GM18508 (cell line): ENCODE results near the gene ZNF148.

Source experiments
- ATAC-seq: cut with Tn5 transposase; IDR thresholded peaks from one replicate; pipeline ENCODE4 v1.9.1; 2021; ENCODE audit warnings: moderate number of reproducible peaks; ENCODE audit not compliant: insufficient read depth, unreplicated experiment

The ZNF148 gene

DNA sequence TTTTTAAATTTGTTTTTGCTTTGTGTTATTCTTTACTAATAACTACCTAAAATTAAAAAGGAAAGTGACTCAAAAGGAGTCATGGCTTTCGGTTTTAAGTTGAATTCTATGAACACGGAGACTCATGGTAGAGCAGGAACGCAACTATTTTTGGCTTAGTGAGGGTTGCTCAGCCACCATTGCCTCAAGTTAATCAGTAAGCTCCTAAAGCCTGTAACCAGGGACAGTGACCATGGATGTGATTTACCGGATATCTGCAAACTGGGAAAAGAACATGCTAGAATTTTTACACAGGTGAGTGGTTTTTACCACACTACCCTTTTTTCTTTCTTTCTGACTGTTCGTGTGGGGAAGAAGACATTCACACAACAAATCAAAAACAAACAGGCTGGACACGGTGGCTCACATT, 174.4 kb downstream of the ZNF148 start:
- no peak for ATAC-seq

DNA sequence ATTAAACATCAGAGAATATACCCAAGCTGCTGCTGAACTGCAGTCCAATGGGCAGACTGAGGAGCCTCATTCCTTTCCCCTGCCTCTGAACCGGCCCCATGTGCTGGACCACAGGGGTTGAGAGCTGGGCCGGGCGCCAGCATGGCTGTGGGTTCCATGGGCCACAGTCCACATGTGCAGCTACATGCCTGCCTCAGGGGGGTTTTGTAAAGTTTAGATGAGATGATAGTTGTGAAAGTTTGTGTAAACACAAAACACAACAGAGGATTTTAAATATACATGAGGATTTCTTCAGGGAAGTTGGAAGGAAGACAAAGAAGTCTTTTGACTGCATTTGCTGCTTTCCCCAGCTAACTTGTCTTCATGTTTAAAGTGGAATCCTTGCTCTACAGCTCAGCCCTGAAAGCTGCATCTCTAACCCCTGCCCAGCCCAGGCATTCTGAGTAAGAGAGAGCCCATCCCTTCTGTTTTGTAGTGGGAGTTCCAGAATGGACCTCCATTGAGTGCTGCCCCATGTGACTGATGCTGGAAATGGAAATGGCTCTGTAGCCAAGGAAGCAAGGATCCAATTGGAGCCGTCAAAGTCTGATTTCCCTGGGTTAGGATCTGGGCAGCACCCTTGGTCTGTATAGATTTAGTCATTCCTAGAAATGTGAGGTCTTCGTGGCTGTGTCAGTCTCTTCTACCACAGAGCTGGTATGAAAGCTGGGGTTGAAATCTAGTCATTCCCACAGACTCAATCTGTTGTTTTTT, 180.1 kb downstream of the ZNF148 start:
- ATAC-seq, result no peak

DNA sequence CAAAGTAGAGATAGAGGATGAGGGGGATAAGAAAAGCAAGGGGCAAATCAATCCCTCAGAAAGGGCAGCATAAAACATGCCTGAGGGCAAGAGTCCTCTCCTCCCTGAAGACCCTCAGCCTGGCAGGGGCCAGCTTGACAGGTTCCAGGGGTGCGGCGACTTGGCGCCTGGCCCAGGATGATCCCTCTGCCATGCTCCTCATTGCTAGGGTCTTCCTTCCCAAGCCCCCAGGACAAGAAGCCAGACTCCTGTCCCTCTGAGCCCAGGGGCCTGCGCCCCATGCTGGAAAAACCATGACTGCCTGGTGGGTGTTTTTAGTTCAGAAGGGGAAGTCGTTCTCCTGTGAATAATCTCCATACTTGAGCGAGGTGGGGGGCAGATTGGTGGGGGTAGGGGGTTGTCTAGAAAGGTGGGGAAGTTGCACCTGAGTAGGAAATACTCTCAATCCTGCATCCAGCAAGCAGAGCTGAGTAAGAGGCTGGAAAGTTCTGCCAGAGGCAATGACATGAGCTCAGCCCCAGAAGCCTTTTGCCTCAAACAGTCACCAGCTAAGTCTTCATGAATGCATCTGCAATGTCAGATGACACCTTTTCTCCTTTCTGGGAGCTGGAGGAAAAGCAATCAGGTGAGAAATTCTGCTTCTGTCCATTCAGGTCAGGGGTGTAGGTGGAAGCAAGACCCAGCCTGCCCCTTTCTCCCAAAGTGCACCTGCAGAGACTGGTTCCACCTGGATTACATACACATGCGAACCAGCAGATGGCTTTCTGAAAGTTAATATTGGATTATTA, 180.9 kb downstream of the ZNF148 start:
- no peak for ATAC-seq

DNA sequence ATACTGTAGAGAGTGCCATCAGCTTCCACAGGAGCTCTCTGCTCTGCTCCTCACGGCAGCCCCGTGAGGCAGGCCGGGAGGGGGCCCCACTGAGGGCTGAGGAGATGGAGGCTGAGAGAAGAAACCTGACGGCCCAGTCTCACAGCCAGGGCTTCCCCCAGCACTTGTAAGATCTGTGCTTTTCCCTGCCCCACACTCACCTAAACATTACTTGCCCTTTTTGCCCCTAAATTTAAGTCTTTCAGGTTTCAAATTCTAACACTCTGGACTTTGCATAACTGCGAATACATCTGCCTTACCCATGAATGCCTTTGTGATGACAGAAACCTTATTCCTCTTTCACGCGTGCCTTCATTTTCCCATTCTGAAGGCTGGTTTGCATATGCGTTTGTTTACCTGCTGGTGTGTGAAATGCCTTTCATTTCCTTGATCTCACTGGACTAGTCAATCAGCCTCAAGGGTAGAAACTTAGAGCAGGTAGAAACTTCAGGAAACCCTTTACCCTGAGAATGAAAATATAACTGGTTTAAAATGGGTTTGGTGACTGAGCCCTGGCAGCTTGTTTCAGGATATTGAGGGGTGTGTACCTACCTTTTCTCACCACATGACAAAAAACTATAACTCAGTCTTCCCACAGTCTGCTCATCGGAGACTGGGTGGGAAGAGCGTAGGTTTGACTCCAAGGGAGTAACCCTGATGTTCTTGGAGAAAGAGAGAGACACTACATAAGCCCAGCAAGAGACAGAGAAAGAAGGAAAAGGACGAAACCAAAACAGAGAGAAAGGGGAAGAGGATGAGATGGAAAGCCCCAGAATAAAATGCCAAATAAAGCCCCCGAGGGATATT, 182.7 kb downstream of the ZNF148 start:
- ATAC-seq, result no peak

DNA sequence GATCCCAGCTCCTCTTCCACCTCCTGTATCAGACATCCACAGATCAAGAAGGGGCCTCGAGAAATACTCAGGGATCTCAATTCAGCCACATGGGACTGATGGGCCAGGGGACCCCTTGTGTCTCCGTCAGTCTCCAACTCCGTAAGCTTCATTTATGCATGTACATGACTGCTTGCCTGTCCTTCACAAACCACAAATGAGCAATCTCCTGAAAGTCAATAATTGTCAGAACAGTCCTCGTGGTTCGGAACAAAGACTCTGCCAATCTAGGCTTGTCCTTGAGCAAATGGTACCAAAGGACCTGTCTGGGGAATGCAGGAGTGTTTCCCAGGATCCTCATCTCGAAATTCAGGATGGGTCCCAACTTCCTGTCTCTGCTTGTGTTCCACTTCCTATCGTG, 183.4 kb downstream of the ZNF148 start:
- ATAC-seq, result no peak

DNA sequence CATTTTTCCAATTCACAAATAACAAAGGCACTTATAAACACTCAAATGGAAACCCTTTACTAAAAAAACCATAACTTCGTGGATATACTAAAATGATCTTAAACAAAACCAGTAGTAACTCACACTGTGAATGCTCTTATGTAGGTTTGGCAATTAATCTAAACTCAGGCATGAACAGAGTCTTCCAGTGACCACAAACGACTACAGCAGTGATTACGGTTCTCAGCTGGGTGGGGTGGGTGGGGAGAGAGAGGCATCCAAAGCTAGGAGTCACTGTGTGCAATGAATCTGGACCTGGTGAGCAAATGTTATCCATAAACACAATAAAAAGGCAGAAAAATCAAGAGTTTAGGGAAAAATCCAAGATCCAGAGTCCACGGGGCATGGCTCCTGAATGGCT, 183.9 kb downstream of the ZNF148 start:
- ATAC-seq, result no peak

DNA sequence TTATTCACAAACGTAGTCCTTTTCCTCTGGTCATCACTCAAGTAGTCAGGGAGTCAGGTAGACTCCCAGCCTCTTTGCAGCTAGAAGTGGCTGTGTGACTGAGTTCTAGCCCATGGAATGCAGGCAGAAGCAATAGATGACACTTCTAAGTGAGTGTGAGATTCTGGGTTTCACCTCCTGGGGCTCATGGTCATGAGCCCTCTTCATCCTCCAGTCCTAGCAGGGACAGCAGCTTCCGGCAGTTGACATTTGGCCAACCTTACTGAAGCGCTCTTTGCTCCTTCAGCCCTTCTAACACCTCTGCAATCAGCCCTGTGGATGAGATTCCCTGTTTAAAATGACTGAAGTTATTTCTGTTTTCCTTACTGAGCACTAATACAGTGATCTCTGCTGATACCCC, 184.3 kb downstream of the ZNF148 start:
- no peak for ATAC-seq

DNA sequence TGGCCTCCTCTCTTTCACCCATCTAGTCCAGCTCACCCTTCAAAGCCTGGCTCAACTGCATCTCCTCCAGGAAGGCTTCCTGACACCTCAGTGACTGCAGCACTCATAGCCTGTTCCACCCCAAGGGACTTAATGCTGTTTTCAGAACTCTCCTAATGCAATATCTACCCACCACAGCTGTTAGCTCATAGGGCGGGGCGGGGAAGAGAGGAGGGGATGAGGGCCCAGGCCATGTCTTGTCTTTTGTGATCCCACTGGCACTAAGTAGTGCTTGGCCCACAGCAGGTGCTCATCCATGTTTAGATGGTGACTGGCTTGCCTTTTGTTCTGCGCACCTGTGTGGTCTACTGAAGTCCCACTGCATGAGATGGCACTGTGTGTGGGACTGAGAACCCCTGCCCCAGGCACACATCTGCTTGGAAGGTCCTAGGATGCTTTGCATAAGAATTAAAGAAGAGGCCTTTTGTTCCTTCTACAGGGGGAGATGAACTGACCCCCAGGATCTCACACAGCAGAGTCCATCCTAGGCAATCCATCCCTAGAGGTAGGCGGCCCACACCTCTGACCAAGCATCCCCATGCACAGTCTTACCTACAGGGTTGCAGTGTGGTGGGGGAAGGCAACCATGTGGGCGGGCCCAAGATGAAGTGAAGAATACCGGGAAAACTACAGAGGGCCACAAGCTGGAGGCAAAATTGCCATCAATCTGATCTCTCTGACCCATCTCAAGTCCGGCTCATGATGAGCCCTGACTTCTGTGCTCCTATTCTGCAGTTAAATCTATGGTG, 185.6 kb downstream of the ZNF148 start:
- ATAC-seq, result no peak

DNA sequence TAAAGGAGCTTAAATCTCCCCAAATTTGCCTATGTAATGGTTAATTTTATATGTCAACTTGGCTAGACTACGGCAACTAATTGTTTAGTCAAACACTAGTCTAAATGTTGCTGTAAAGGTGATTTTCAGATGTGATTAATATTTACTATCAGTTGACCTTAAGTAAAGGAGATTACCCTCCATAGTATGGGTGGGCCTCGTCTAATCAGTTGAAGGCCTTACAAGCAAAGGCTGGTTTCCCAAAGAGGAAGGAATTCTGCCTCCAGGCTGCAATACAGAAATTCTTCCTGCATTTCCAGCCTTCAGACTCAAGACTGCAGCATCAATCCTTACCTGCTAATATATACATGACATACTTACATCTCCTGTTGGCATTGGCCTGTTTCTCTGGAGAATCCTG, 186.2 kb downstream of the ZNF148 start:
- no peak for ATAC-seq

DNA sequence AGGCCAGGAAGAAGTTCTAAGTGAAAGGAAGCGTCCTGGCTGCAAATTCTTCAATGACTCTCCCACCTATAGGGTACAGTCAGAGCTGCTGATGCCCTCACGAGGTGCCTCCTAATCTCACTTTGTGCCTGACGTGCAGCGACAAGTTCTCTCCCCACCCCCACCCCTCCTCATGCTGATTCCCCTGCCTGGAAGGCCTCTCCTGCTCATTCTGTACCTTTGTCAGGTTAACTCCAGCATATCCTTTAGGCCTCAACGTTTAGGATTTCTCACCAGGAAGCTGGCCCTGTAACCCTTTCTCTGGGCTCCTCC, 187.6 kb downstream of the ZNF148 start:
- ATAC-seq, result no peak

DNA sequence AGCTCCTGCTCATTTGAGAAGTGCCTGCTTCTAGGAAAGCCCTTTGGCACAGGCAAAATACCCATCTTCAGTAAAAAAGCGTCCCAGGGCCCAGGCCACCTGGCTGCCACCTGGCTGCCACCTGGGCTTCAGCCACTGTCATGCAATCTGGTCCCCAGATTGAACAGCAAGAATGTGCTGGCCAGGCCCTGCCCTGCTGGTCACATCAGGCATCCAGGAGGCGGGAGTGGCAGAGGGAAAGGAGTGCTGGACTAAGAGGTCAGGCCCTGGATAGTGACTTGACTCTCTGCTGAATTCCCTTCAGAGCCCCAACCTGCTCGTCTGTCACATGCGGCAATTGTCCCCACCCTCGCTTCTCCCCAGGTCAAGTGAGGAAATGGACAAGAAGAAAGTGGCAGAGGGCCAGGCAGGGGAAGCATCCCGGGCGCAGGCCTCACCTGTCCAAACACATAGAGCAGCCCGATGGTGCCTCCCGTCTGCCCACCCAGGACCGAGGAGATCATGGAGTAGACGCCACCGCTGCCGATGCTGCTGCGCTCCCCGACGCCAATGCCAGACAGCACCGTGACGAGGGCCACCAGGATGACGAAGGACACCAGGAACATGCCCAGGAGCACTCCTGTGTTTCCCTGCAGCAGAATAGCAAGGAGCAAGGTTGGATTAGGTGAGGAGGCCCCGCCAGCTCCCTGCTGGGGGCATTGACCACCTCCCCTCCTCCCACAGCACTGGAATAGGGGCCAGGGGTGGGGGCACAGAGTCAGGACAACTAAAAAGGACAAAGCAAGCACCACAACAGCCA, 188.1 kb downstream of the ZNF148 start:
- no peak for ATAC-seq

DNA sequence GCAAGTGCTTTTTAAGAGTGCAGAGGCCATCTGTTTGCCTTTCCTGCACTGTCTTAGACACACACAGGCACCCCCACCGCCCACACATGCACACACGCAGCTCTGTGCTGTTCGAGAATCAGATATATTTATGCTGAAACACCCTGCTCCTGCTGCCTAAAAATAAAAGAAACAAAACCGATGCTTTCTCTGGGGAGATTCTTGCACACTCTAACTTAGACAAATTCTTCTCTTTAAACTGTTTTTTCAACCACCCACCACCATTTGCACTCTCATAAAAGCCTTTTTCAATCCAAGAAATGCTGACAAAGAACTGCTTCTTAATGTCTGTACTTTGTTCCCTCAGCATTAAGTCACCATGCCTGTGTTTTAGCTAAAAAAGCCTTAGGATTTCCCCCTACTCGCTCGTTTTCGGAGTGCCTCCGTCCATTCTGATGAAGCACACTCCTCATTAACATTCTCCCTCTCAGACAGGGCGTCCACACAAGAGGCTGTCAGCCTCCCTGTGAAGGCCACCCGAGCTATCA, 188.8 kb downstream of the ZNF148 start:
- ATAC-seq, result peak; percentile 49

DNA sequence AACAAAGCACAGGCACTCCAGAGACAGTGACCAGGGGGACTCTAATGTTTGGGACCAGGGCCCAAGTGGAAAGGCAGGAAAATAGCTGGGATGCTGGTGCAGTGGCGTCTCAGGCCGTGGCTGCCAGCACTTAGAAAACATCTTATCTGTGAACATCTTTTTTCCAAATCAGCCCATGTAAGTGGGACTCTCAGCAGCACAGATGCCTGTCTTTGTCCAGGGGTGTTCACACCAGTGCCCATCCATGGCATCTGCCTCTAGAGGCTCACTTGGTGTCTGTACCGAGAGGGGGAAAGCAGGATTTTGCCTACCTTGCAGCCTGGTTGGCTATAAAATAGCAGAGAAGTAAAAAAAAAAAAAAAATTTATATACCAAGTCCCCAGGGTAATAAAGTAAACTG, 189.3 kb downstream of the ZNF148 start:
- ATAC-seq, result peak; percentile 18

DNA sequence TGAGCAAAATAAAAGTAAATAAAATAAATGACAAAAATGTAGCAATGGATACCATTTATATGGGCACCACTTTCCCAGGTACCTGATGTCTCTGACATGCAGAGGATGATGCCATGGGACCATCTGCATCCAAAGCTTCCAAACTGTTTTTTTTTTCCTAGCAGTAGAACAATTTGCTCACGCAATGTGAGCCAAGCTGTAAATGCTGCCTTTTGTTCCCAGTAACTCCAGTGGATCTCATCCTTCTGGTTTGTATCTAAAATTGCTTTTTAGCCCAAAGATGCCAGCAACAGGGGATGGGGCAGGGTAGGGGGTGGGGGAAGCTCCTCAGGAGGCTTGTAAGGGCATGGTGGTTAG, 195.3 kb downstream of the ZNF148 start:
- no peak for ATAC-seq

DNA sequence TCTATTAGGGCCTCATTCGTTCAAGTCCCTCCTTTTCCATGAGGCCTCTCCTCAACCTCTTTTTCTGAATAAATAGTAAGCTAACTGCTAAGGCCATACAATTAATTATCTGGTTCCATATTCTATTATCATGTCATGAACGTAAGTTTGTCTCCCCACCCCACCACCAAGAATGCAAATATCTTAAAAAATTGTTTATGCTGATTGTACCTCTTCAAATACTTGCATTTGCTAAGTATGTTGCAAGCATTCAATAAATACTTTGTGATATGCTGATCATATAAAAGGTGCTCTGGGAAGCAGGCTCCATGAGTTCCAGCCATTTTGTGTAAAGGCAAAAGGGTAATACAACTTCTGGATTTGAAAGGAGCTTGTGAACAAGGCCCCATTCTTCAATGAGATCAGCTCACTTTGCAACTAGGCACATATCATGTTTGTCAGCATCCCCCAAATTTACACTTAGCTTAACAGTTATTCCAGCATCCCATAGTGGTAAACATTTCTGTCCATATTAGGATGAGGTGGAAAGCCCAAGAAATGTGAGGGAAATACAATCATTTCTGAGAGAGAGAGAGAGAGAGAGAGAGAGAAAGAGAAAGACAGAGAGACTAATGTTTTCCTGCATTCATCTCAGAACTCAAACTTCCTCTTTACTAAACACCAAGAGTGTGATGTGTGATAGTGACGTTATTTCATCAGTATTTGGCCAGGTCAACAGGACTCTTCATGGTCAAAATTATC, 195.8 kb downstream of the ZNF148 start:
- no peak for ATAC-seq

DNA sequence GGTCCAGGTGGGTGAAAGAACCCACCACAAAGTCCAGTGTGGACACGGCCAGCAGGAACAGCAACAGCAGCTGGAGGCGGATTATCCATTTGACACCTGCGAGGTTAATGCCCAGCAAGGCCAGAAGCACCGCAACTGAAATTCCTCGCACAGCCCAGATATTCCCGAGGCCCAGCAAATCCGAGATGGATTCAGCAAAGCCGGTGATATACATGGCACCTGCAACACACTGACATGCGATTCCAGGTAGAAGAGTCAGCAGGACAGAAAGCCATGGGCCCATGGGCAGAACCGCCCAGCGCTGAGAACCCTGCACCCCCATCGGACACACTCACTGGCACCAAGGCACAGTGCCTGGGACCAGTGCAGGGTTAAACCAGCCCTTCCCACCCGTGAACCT, 197.4 kb downstream of the ZNF148 start:
- no peak for ATAC-seq
